ENCODE measurements around the gene MRTFA.

- TF ChIP-seq YY1 (IDR thresholded peaks at IDR 0.05; ENCODE audit: extremely low read depth, insufficient replicate concordance, low read depth, low read length) (no peak), CTCF (IDR thresholded peaks at IDR 0.05 in 2 of 3, conservative IDR thresholded peaks at IDR 0.05 in 1 of 3; ENCODE audit: borderline replicate concordance in 1 of 3, insufficient read depth in 1 of 3, low read depth in 2 of 3, low read length in 2 of 3) (no peak), ELF1 (IDR thresholded peaks at IDR 0.05; ENCODE audit: borderline replicate concordance, low read depth) (no peak), JUND (IDR thresholded peaks at IDR 0.05) (no peak), POLR2A (IDR thresholded peaks at IDR 0.05; ENCODE audit: borderline replicate concordance, extremely low read depth, insufficient read depth, insufficient read length) (no peak)
Observed at GRCh38 chr22:40366068-40366467, 270.5 kb downstream of the MRTFA start.
